AG04450 (cell line): Measurements from ENCODE around the gene GPR27. TPM values are rescaled to one million over a fixed set of nuclear protein-coding genes. Genes with fewer than 3 reads are reported as not detected.

ENCODE experiments used
- CTCF ChIA-PET: fragments of 300-600, 350-600 bp; formaldehyde crosslinking; extraction: SDS; loops from one replicate; lab custom pipeline; 2022; ENCODE audit warnings: antibody characterized with exemption, inconsistent platforms; lab: Charles Lee
- POLR2A ChIA-PET: fragments of 350-600 bp; formaldehyde crosslinking; extraction: SDS; loops from one replicate; lab custom pipeline; 2021; ENCODE audit warnings: antibody characterized with exemption, inconsistent platforms; lab: Yijun Ruan, JAX
- DNase-seq: peaks from one replicate; pipeline ENCODE4 v3.0.0-alpha.2; 2011; ENCODE audit warnings: low read depth, low spot score
- H3K27ac ChIP-seq: one replicate; pipeline ENCODE4 v1.5.1; 2012; ENCODE audit warnings: low read depth, low read length, control low read depth
- H3K27me3 ChIP-seq: one replicate; pipeline ENCODE4 v1.6.0; 2012; ENCODE audit warnings: low read length; ENCODE audit not compliant: control insufficient read depth, insufficient read depth
- H3K4me3 ChIP-seq: 2 replicates; pipeline ENCODE4 v1.5.1; 2011; ENCODE audit warnings: mild to moderate bottlenecking, low read depth, low read length, control low read depth
- H3K9me3 ChIP-seq: 2 replicates; pipeline ENCODE4 v1.5.1; 2012; ENCODE audit warnings: low read length; ENCODE audit not compliant: control insufficient read depth, insufficient read depth
- polyA plus RNA-seq: library from polyadenylated mRNA; depleted of rRNA; stranded (reverse); fragments of >200 nt; gene quantifications from 2 replicates; pipeline ENCODE4 v1.2.3, GENCODE V29; 2011
- TF ChIP-seq, protein P1 (sequence below): IDR thresholded peaks from 2 replicates; pipeline ENCODE4 v1.5.1; 2011; ENCODE audit warnings: low read depth, low read length, control low read depth, inconsistent platforms

Gene GPR27
- polyA plus RNA-seq, 1 experiment: not detected

GRCh38 chr3:71722693-71723092 is 31.0 kb upstream of the GPR27 start:
- CTCF ChIA-PET: interaction anchor here (3.6 kb wide), 1 partner anchor 11 kb away, joined by 13 read pairs; no protein-coding TSS in a partner anchor
- TF ChIP-seq, protein P1, sequence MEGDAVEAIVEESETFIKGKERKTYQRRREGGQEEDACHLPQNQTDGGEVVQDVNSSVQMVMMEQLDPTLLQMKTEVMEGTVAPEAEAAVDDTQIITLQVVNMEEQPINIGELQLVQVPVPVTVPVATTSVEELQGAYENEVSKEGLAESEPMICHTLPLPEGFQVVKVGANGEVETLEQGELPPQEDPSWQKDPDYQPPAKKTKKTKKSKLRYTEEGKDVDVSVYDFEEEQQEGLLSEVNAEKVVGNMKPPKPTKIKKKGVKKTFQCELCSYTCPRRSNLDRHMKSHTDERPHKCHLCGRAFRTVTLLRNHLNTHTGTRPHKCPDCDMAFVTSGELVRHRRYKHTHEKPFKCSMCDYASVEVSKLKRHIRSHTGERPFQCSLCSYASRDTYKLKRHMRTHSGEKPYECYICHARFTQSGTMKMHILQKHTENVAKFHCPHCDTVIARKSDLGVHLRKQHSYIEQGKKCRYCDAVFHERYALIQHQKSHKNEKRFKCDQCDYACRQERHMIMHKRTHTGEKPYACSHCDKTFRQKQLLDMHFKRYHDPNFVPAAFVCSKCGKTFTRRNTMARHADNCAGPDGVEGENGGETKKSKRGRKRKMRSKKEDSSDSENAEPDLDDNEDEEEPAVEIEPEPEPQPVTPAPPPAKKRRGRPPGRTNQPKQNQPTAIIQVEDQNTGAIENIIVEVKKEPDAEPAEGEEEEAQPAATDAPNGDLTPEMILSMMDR: no peak

DNA sequence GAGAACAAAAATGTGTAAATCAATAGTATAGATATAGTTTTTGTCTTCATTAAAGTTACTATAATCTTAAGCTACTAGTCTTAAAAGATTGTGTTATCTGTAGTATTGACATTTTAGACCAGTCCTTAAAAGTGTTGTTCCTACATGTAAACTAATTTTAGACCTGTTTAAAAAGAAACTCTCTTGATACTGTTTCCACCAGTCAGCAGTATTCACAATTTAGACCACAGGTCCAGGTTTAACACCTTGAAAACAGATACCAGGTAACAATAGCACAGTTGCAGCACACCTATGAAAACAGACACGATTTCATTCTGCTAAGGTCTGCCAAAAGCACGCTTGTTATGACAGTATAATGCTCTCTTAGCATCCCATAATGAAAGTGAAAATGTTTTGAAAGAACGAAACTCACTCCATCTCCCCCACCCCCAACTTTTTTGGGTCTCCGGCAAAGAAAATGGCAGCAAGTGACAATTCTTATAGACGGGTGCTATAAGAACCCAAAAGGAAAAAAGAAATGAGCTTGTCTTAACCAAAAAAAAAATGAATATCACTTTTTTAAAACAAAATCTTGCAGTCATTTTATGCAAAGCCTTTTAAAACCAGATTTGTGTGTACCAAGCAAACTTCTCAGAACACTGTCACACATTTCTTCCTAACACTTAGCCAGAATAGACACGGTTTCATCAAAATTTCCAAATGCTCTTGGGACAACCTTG is 30.0 kb upstream of the GPR27 start:
- Histone ChIP-seq H3K27me3 (peaks cover 46% of the 10 kb centered on the region), H3K4me3 (no peak overlapping the region), H3K9me3 (no peaks in the 10 kb centered on the region; the same call in 1 of the 2 replicates), H3K27ac (no peak overlapping the region)
- POLR2A ChIA-PET: no interaction called here
- CTCF ChIA-PET: interaction anchor here (0.5 to 3.6 kb wide), 2 partner anchors 12 to 1111 kb away, joined by 6 to 13 read pairs; no protein-coding TSS in a partner anchor
- TF ChIP-seq, protein P1: no peak
- no peak for DNase-seq

More at GRCh38 chr3:71722693-71723092, 31.0 kb upstream of the GPR27 start:
- DNase-seq: no peak
- Histone ChIP-seq H3K9me3 (no peaks in the 10 kb centered on the region; the same call in 1 of the 2 replicates), H3K27ac (no peak overlapping the region), H3K27me3 (peaks cover 48% of the 10 kb centered on the region), H3K4me3 (no peak overlapping the region)
- POLR2A ChIA-PET: no interaction called here

DNA sequence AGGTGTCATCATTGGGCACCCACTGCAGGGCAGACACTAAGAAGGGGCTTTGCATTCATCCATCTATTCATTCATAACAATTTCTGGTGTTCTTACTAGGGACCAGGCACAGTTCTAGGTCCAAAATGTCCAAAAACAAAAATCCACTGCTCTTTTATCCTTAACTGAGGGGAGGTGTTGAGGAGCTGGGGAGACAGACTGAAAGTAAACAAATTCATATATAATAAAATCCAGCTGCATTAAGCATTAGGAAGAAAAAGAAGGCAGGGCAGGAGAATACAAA is 29.5 kb upstream of the GPR27 start:
- Histone ChIP-seq H3K27me3 (peaks cover 43% of the 10 kb centered on the region), H3K9me3 (no peaks in the 10 kb centered on the region; the same call in 1 of the 2 replicates), H3K4me3 (peak overlapping the region; percentile 72), H3K27ac (no peak overlapping the region)
- TF ChIP-seq, protein P1: no peak
- POLR2A ChIA-PET: no interaction called here
- DNase-seq: no peak
- CTCF ChIA-PET: interaction anchor here (0.5 to 3.6 kb wide), 3 partner anchors 13 to 1111 kb away, joined by 3 to 13 read pairs (median 6); no protein-coding TSS in a partner anchor

DNA sequence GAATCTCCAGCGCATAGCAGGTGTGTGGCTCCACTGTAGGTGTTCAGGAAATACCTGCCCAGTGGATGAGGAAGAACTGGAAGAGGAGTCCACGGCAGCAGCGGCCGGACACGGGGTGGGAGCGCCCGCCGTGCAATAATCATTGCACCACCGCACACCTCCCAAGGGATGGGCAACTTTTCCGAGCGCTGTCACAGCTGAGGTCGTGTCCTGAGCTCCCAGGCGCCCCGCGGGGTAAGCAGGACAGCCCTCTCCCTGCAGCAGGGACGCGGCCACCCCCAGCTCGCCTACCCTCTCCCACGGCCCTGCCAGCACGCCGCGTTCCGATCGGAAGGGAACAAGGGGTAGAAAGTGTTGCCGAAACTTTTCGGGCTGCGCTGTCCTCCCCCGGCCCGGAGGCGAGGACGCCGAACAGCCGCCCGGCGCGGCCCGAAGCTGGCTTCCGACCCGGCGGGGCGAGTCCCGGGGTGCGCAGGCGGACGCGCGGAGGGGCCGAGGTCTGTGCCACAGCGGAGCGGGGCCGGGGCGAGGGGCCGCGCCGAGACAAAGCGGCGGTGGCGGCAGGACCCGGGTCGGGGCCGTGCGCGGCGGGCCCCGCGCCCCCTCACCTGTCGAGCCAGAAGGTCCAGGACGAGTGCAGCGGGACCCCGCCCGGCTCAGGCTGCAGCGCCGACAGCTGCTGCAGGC is 28.9 kb upstream of the GPR27 start:
- TF ChIP-seq, protein P1: no peak
- Histone ChIP-seq H3K9me3 (no peaks in the 10 kb centered on the region; the same call in 1 of the 2 replicates), H3K4me3 (peak overlapping the region; percentile 72), H3K27ac (no peak overlapping the region), H3K27me3 (peaks cover 40% of the 10 kb centered on the region)
- POLR2A ChIA-PET: no interaction called here
- CTCF ChIA-PET: interaction anchor here (0.7 to 3.6 kb wide), 2 partner anchors 13 to 43 kb away, joined by 3 to 13 read pairs; no protein-coding TSS in a partner anchor
- no peak for DNase-seq
